Mucosa of rectum (tissue), 2 donors: ENCODE measurements around the gene OR2T10.
"Not testable (repeated sequence)": the region's sequence is repeated elsewhere in the genome, so short reads cannot be mapped to it uniquely, and the experiment has no call there.

Experiments used
- H3K27ac ChIP-seq, 2 donors: one replicate each; pipeline ENCODE4 v1.7.0; 2013; ENCODE audit warnings: inconsistent platforms in 2 of 2, low read depth in 2 of 2, low read length in 2 of 2
- H3K27me3 ChIP-seq, 2 donors: one replicate each; pipeline ENCODE4 v1.7.0; 2013; ENCODE audit warnings: low read length in 2 of 2; ENCODE audit not compliant: control insufficient read depth in 2 of 2, insufficient read depth in 2 of 2
- H3K36me3 ChIP-seq, 2 donors: one replicate each; pipeline ENCODE4 v1.7.0; 2013; ENCODE audit warnings: low read length in 2 of 2; ENCODE audit not compliant: control insufficient read depth in 2 of 2, insufficient read depth in 2 of 2
- H3K4me1 ChIP-seq, 2 donors: one replicate each; pipeline ENCODE4 v1.7.0; 2013; ENCODE audit warnings: low read length in 2 of 2, mild to moderate bottlenecking in 1 of 2; ENCODE audit not compliant: control insufficient read depth in 2 of 2, insufficient read depth in 2 of 2
- H3K4me3 ChIP-seq, 2 donors: one replicate each; pipeline ENCODE4 v1.7.0; 2013; ENCODE audit warnings: low read length in 2 of 2
- H3K9ac ChIP-seq, 2 donors: one replicate each; pipeline ENCODE4 v1.7.0; 2013; ENCODE audit warnings: low read length in 2 of 2, low read depth in 1 of 2, mild to moderate bottlenecking in 1 of 2
- H3K9me3 ChIP-seq, 2 donors: one replicate each; pipeline ENCODE4 v1.7.0; 2013; ENCODE audit warnings: low read length in 2 of 2; ENCODE audit not compliant: control insufficient read depth in 2 of 2
- donor health status: healthy.
- donor health status: Normal muscosa, but diverticular disease.

Gene OR2T10

GRCh38 chr1:248570811-248571210 is 26.7 kb downstream of the OR2T10 start:
- not testable (repeated sequence) for H3K36me3 ChIP-seq, H3K9ac ChIP-seq, H3K9me3 ChIP-seq, H3K27me3 ChIP-seq, H3K4me3 ChIP-seq, H3K27ac ChIP-seq, H3K4me1 ChIP-seq

GRCh38 chr1:248569049-248569448 is 28.5 kb downstream of the OR2T10 start:
- not testable (repeated sequence) for H3K9me3 ChIP-seq, H3K36me3 ChIP-seq, H3K9ac ChIP-seq, H3K4me1 ChIP-seq, H3K27ac ChIP-seq, H3K27me3 ChIP-seq, H3K4me3 ChIP-seq

DNA sequence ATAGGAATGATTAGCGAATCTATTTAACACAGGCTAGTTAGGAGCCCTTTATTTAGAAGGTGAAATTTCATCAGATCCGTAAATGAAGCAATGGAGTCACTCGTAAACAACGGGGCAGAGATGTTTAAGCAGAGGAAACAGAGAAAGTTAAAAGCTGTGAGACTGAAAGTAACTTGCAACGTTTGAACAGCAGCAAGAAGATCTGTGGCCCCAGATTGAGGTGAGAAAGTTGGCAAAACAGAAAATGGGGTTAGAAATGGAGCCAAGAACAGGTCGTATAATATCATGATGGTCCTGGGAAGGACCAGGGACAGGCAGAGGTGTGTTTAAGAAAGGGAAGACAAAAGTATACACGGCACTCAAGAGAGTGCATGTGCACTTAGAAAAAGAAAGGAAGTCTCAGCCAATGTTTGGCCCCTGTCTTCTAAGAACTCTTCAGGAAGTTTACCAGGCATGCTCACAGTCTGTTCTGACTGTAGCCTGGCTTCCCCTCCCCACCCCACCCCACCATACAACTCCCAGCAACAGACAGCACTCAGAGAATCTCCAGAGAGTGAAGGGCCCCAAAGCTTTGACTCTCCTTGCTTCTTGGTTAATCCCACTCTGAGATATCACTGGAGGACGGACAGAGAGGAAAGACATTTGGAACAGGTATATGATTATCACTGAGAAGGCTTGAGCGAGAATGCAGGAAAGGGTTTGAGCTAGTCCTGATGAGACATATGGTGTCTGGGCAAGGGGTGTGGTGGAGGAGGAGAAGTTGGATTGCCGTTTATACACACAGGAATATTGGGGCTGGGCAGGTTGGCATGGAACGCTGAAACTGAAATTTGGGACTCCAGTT is 31.7 kb downstream of the OR2T10 start:
- not testable (repeated sequence) for H3K4me3 ChIP-seq, H3K4me1 ChIP-seq, H3K9me3 ChIP-seq, H3K9ac ChIP-seq, H3K36me3 ChIP-seq, H3K27ac ChIP-seq, H3K27me3 ChIP-seq

GRCh38 chr1:248562672-248563071 is 34.8 kb downstream of the OR2T10 start, which contains the start of gene OR2T29:
TSS of gene OR2T29 (minus strand) at chr1:248562772. CDS start at chr1:248559491, 3,281 bp downstream.
- H3K27ac ChIP-seq, H3K4me3 ChIP-seq: not testable (repeated sequence)

GRCh38 chr1:248551027-248551426 is 46.5 kb downstream of the OR2T10 start:
- not testable (repeated sequence) for H3K4me1 ChIP-seq, H3K36me3 ChIP-seq, H3K9ac ChIP-seq, H3K27me3 ChIP-seq, H3K4me3 ChIP-seq, H3K27ac ChIP-seq, H3K9me3 ChIP-seq

More at GRCh38 chr1:248562672-248563071, 34.8 kb downstream of the OR2T10 start, which contains the start of gene OR2T29:
- H3K9ac ChIP-seq, H3K27me3 ChIP-seq, H3K36me3 ChIP-seq, H3K9me3 ChIP-seq, H3K4me1 ChIP-seq: not testable (repeated sequence)

DNA sequence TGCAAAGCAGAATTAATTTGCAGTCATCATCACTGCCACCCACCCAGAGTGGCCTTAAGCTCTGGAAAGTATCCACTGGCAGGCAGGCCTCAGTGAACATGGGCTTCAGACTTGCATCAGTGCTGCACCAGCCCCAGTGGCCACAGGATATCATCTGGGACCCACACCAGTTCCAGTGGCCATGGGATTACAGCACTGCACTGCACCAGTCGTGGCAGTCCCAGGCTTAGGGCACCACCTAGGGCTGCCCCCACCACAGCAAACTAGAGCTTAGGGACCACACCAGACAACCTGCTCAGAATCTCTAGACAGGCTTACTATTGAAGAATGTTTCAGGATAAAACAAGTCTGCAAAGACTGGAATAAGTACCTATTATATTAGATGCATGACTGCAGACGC is 50.1 kb downstream of the OR2T10 start:
- not testable (repeated sequence) for H3K27me3 ChIP-seq, H3K9me3 ChIP-seq, H3K27ac ChIP-seq, H3K36me3 ChIP-seq, H3K4me3 ChIP-seq, H3K9ac ChIP-seq, H3K4me1 ChIP-seq
